HCT116 (cell line): Measurements from ENCODE around the gene TMC3.

Experiments used
- CEBPB ChIP-seq: IDR thresholded peaks from 2 replicates; pipeline ENCODE4 v1.6.1; 2012; ENCODE audit warnings: low read depth
- POLR2A ChIP-seq: IDR thresholded peaks from 2 replicates; pipeline ENCODE4 v1.7.0; 2011; ENCODE audit warnings: borderline replicate concordance; ENCODE audit not compliant: insufficient read depth, insufficient read length; ENCODE audit errors: extremely low read depth
- SP1 ChIP-seq: IDR thresholded peaks from 2 replicates; pipeline ENCODE4 v1.6.1; 2012; ENCODE audit warnings: low read depth
- TF ChIP-seq, protein P1 (sequence below), 3 experiments: fragments of 200-600 bp in 1 of 3; sonication (generic) in 1 of 3; IDR thresholded peaks in 2 of 3; conservative IDR thresholded peaks in 1 of 3; 2 replicates each; pipeline ENCODE4 v1.5.1; 2012 to 2017; ENCODE audit warnings: low read depth in 2 of 3, low read length in 2 of 3, antibody characterized with exemption in 1 of 3, borderline replicate concordance in 1 of 3, control low read depth in 1 of 3, mild to moderate bottlenecking in 1 of 3, mixed read lengths in 1 of 3, mixed run types in 1 of 3, moderate library complexity in 1 of 3; ENCODE audit not compliant: insufficient read depth in 1 of 3

GRCh38 chr15:81343371-81343770, 30.6 kb downstream of the TMC3 start:
- TF ChIP-seq POLR2A (no peak), CEBPB (no peak), SP1 (no peak)
- TF ChIP-seq, protein P1, sequence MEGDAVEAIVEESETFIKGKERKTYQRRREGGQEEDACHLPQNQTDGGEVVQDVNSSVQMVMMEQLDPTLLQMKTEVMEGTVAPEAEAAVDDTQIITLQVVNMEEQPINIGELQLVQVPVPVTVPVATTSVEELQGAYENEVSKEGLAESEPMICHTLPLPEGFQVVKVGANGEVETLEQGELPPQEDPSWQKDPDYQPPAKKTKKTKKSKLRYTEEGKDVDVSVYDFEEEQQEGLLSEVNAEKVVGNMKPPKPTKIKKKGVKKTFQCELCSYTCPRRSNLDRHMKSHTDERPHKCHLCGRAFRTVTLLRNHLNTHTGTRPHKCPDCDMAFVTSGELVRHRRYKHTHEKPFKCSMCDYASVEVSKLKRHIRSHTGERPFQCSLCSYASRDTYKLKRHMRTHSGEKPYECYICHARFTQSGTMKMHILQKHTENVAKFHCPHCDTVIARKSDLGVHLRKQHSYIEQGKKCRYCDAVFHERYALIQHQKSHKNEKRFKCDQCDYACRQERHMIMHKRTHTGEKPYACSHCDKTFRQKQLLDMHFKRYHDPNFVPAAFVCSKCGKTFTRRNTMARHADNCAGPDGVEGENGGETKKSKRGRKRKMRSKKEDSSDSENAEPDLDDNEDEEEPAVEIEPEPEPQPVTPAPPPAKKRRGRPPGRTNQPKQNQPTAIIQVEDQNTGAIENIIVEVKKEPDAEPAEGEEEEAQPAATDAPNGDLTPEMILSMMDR (IDR thresholded peaks at IDR 0.05 in 2 of 3, conservative IDR thresholded peaks at IDR 0.05 in 1 of 3; ENCODE audit: borderline replicate concordance in 1 of 3, insufficient read depth in 1 of 3, low read depth in 2 of 3, low read length in 2 of 3): no peak
